Gastrocnemius medialis (tissue), 4 donors: ENCODE measurements around the gene SMOC2. TPM values are rescaled to one million over a fixed set of nuclear protein-coding genes. Genes with fewer than 3 reads are reported as not detected.

Source experiments
- ATAC-seq, 2 donors: fragments of 150-250 bp; one replicate each; pipeline ENCODE4 v1.9.1; 2016
- DNase-seq, 2 donors: peaks; one replicate each; pipeline ENCODE4 v3.0.0-alpha.2; 2019
- H3K27ac ChIP-seq, 4 donors: fragments of 200-600 bp; sonication (generic); 1 replicate in 1 of 4; 2 replicates in 3 of 4; pipeline ENCODE4 v1.5.1; 2016 to 2018; ENCODE audit warnings: mild to moderate bottlenecking in 2 of 4, moderate library complexity in 1 of 4
- H3K27me3 ChIP-seq, 3 donors: fragments of 200-600 bp; sonication (generic) in 2 of 3; 1 replicate in 1 of 3; 2 replicates in 2 of 3; pipeline versions ENCODE4 v1.5.1 to v1.6.0; 2016 to 2019; ENCODE audit warnings: mild to moderate bottlenecking in 1 of 3, moderate library complexity in 1 of 3
- H3K36me3 ChIP-seq, 2 donors: fragments of 200-600 bp; sonication (generic) in 1 of 2; one replicate each; pipeline ENCODE4 v1.5.1; 2017 to 2018
- H3K4me1 ChIP-seq, 2 donors: fragments of 200-600 bp; sonication (generic) in 1 of 2; one replicate each; pipeline ENCODE4 v1.5.1; 2016 to 2017; ENCODE audit warnings: mild to moderate bottlenecking in 2 of 2
- H3K4me3 ChIP-seq, 4 donors: fragments of 200-600 bp; sonication (generic) in 3 of 4; 1 replicate in 1 of 4; 2 replicates in 3 of 4; pipeline ENCODE4 v1.5.1; 2016 to 2019; ENCODE audit warnings: mild to moderate bottlenecking in 2 of 4
- H3K9me3 ChIP-seq, 3 donors: fragments of 200-600 bp; sonication (generic) in 2 of 3; 1 replicate in 1 of 3; 2 replicates in 2 of 3; pipeline ENCODE4 v1.5.1; 2016 to 2019
- CTCF ChIP-seq, 5 experiments: fragments of 450-650 bp in 3 of 5; fragments of 200-600 bp in 2 of 5; sonication (generic) in 2 of 5; IDR thresholded peaks in 4 of 5; conservative IDR thresholded peaks in 1 of 5; 1 replicate in 4 of 5; 2 replicates in 1 of 5; pipeline ENCODE4 v1.5.1; 2016 to 2019; ENCODE audit warnings: antibody characterized with exemption in 5 of 5, mild to moderate bottlenecking in 3 of 5, moderate library complexity in 3 of 5
- POLR2A ChIP-seq, 2 donors: fragments of 450-650 bp; IDR thresholded peaks; one replicate each; pipeline ENCODE4 v1.6.1; 2017; ENCODE audit warnings: antibody characterized with exemption in 2 of 2, mild to moderate bottlenecking in 2 of 2, moderate library complexity in 2 of 2
- in situ Hi-C, 4 donors: fragments of 200-750 bp; cut with MboI; loops; one replicate each; pipeline versions ENCODE4 v1.15.0 to v1.8.0; 2017; ENCODE audit warnings: low sequenced_read_pairs in 4 of 4
- intact Hi-C: fragments of 100-400 bp; cut with DNase I; formaldehyde crosslinking; loops from one replicate; pipeline ENCODE4 v1.15.1; 2023; ENCODE audit warnings: low total_unique reads
- total RNA-seq, 4 donors: library from RNA; depleted of rRNA; stranded (reverse); fragments of >200 nt; gene quantifications; one replicate each; pipeline versions ENCODE4 v1.1.0 to v1.2.3, GENCODE V29; 2016

Gene SMOC2
- total RNA-seq, 4 donors from 2014 or later = 7.2 to 34.4 (median 16.5) TPM

GRCh38 chr6:168627506-168628175 is 186.7 kb downstream of the SMOC2 start:
- ATAC-seq (no peak), DNase-seq (no peak)
- Histone ChIP-seq H3K27ac (no peak overlapping the region), H3K4me3 (no peak overlapping the region), H3K27me3 (no peaks in the 10 kb centered on the region), H3K4me1 (no peaks in the 10 kb centered on the region), H3K36me3 (no peaks in the 10 kb centered on the region), H3K9me3 (no peaks in the 10 kb centered on the region)
- in situ Hi-C loops (no loop called here), intact Hi-C loops (no loop called here)
- TF ChIP-seq CTCF (IDR thresholded peaks at IDR 0.05 in 4 of 5, conservative IDR thresholded peaks at IDR 0.05 in 1 of 5) (no peak), POLR2A (IDR thresholded peaks at IDR 0.05) (no peak)

GRCh38 chr6:168628176-168628553 is 187.2 kb downstream of the SMOC2 start:
- Histone ChIP-seq H3K27ac (no peak overlapping the region), H3K36me3 (no peaks in the 10 kb centered on the region), H3K9me3 (no peaks in the 10 kb centered on the region), H3K4me3 (no peak overlapping the region), H3K27me3 (no peaks in the 10 kb centered on the region), H3K4me1 (no peaks in the 10 kb centered on the region)
- intact Hi-C loops (no loop called here), in situ Hi-C loops (no loop called here)
- ATAC-seq = no peak
- DNase-seq = no peak
- TF ChIP-seq CTCF (IDR thresholded peaks at IDR 0.05 in 4 of 5, conservative IDR thresholded peaks at IDR 0.05 in 1 of 5) (no peak), POLR2A (IDR thresholded peaks at IDR 0.05) (no peak)

GRCh38 chr6:168628732-168629245 is 187.8 kb downstream of the SMOC2 start:
- in situ Hi-C loops = no loop called here
- Histone ChIP-seq H3K27me3 (no peaks in the 10 kb centered on the region), H3K27ac (no peak overlapping the region), H3K4me3 (no peak overlapping the region), H3K36me3 (no peaks in the 10 kb centered on the region), H3K9me3 (no peaks in the 10 kb centered on the region), H3K4me1 (no peaks in the 10 kb centered on the region)
- intact Hi-C loops = no loop called here
- DNase-seq = no peak
- TF ChIP-seq POLR2A (IDR thresholded peaks at IDR 0.05) (no peak), CTCF (IDR thresholded peaks at IDR 0.05 in 4 of 5, conservative IDR thresholded peaks at IDR 0.05 in 1 of 5) (no peak)
- no peak for ATAC-seq

GRCh38 chr6:168631564-168631963 is 190.6 kb downstream of the SMOC2 start:
- TF ChIP-seq POLR2A (IDR thresholded peaks at IDR 0.05) (no peak), CTCF (IDR thresholded peaks at IDR 0.05 in 4 of 5, conservative IDR thresholded peaks at IDR 0.05 in 1 of 5) (no peak)
- H3K27ac ChIP-seq = no peak overlapping the region
- H3K36me3 ChIP-seq = no peaks in the 10 kb centered on the region
- H3K9me3 ChIP-seq = no peaks in the 10 kb centered on the region
- in situ Hi-C loops (no loop called here), intact Hi-C loops (no loop called here)
- ATAC-seq (no peak), DNase-seq (no peak)
- no peak overlapping the region for H3K4me3 ChIP-seq
- H3K4me1 ChIP-seq = no peaks in the 10 kb centered on the region
- no peaks in the 10 kb centered on the region for H3K27me3 ChIP-seq

- TF ChIP-seq POLR2A (IDR thresholded peaks at IDR 0.05) (no peak), CTCF (IDR thresholded peaks at IDR 0.05 in 4 of 5, conservative IDR thresholded peaks at IDR 0.05 in 1 of 5) (no peak)
Measured at GRCh38 chr6:168632694-168633093, 191.7 kb downstream of the SMOC2 start.

More at GRCh38 chr6:168632694-168633093, 191.7 kb downstream of the SMOC2 start:
- Histone ChIP-seq H3K27ac (no peak overlapping the region), H3K9me3 (no peaks in the 10 kb centered on the region), H3K4me1 (no peaks in the 10 kb centered on the region), H3K36me3 (no peaks in the 10 kb centered on the region), H3K4me3 (no peak overlapping the region), H3K27me3 (no peaks in the 10 kb centered on the region)
- in situ Hi-C loops = no loop called here
- no peak for ATAC-seq
- DNase-seq = no peak
- intact Hi-C loops = no loop called here
